Smooth muscle cell (in vitro differentiated cells): ENCODE results near the gene WARS2. TPM values are rescaled to one million over a fixed set of nuclear protein-coding genes. Genes with fewer than 3 reads are reported as not detected.

ENCODE experiments used
- DNase-seq: peaks from one replicate; lab custom pipeline; 2025; ENCODE audit not compliant: unreplicated experiment; lab: John Stamatoyannopoulos, UW
- H2AFZ ChIP-seq: fragments of 200-600 bp; sonication (generic); 2 replicates; pipeline ENCODE4 v1.6.0; 2016; ENCODE audit warnings: antibody characterized with exemption, low read depth, mild to moderate bottlenecking
- H3F3A ChIP-seq: fragments of 200-600 bp; sonication (generic); 2 replicates; pipeline ENCODE4 v1.6.0; 2017; ENCODE audit warnings: antibody characterized with exemption, low read depth
- H3K27ac ChIP-seq: fragments of 200-600 bp; sonication (generic); 2 replicates; pipeline ENCODE4 v1.5.1; 2016; ENCODE audit warnings: low read depth, mild to moderate bottlenecking
- H3K27me3 ChIP-seq: fragments of 200-600 bp; sonication (generic); 2 replicates; pipeline ENCODE4 v1.6.1; 2016; ENCODE audit warnings: low read depth, mild to moderate bottlenecking
- H3K36me3 ChIP-seq: fragments of 200-600 bp; sonication (generic); 2 replicates; pipeline ENCODE4 v1.5.1; 2016; ENCODE audit warnings: low read depth
- H3K4me1 ChIP-seq: fragments of 200-600 bp; sonication (generic); 2 replicates; pipeline ENCODE4 v1.5.1; 2016; ENCODE audit warnings: low read depth
- H3K4me2 ChIP-seq: fragments of 200-600 bp; sonication (generic); 2 replicates; pipeline ENCODE4 v1.6.0; 2016; ENCODE audit warnings: mild to moderate bottlenecking
- H3K4me3 ChIP-seq: fragments of 200-600 bp; sonication (generic); 2 replicates; pipeline ENCODE4 v1.5.1; 2016; ENCODE audit warnings: mild to moderate bottlenecking
- H3K79me2 ChIP-seq: fragments of 200-600 bp; sonication (generic); 2 replicates; pipeline ENCODE4 v1.6.0; 2016; ENCODE audit warnings: low read depth, mild to moderate bottlenecking
- H3K9ac ChIP-seq: fragments of 200-600 bp; sonication (generic); 2 replicates; pipeline ENCODE4 v1.6.0; 2016; ENCODE audit warnings: low read depth
- H3K9me3 ChIP-seq: fragments of 200-600 bp; sonication (generic); replicated peaks from 2 replicates; pipeline ENCODE4 v1.5.1; 2016; ENCODE audit warnings: low read depth
- H4K20me1 ChIP-seq: fragments of 200-600 bp; sonication (generic); 2 replicates; pipeline ENCODE4 v1.6.0; 2016; ENCODE audit warnings: low read depth
- WGBS: methylation state at CpG from one replicate; pipeline ENCODE4 v1.1.7; 2016; ENCODE audit warnings: low lambda C conversion rate; 5-methylcytosine and 5-hydroxymethylcytosine counted together
- polyA plus RNA-seq: library from polyadenylated mRNA; unstranded; fragments of >200 nt; fragmentation: Nextera tagmentation; extraction: Ambion mirVana; gene quantifications from 2 replicates; pipeline ENCODE4 v1.2.1, GENCODE V29; 2016
- total RNA-seq: library from RNA; depleted of rRNA; stranded (reverse); fragments of >200 nt; gene quantifications from 2 replicates; pipeline ENCODE4 v1.2.3, GENCODE V29; 2014
- TF ChIP-seq, protein P1 (sequence below): fragments of 200-600 bp; sonication (generic); IDR thresholded peaks from 2 replicates; pipeline ENCODE4 v1.5.1; 2017; ENCODE audit warnings: borderline replicate concordance, mild to moderate bottlenecking, antibody characterized with exemption; ENCODE audit not compliant: insufficient read depth, poor library complexity, severe bottlenecking

WARS2 gene
- total and polyA plus RNA-seq, 2 experiments from 2014 or later, result 5.9 to 9.6 TPM

GRCh38 chr1:119026956-119027355, 113.5 kb downstream of the WARS2 start:
- WGBS, result 87% methylated on average over 5 of the region's 5 CpGs
- Histone ChIP-seq H3K4me1 (peaks cover 5% of the 10 kb centered on the region), H3K4me2 (no peak overlapping the region), H3K9ac (no peak overlapping the region), H3K79me2 (no peaks in the 10 kb centered on the region), H2AFZ (no peak overlapping the region), H3K36me3 (no peaks in the 10 kb centered on the region), H4K20me1 (no peaks in the 10 kb centered on the region), H3K4me3 (no peak overlapping the region), H3K27me3 (no peaks in the 10 kb centered on the region), H3K27ac (no peak overlapping the region), H3K9me3 (no peaks in the 10 kb centered on the region), H3F3A (no peaks in the 10 kb centered on the region)
- TF ChIP-seq, protein P1, sequence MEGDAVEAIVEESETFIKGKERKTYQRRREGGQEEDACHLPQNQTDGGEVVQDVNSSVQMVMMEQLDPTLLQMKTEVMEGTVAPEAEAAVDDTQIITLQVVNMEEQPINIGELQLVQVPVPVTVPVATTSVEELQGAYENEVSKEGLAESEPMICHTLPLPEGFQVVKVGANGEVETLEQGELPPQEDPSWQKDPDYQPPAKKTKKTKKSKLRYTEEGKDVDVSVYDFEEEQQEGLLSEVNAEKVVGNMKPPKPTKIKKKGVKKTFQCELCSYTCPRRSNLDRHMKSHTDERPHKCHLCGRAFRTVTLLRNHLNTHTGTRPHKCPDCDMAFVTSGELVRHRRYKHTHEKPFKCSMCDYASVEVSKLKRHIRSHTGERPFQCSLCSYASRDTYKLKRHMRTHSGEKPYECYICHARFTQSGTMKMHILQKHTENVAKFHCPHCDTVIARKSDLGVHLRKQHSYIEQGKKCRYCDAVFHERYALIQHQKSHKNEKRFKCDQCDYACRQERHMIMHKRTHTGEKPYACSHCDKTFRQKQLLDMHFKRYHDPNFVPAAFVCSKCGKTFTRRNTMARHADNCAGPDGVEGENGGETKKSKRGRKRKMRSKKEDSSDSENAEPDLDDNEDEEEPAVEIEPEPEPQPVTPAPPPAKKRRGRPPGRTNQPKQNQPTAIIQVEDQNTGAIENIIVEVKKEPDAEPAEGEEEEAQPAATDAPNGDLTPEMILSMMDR, result no peak
- no peak for DNase-seq

GRCh38 chr1:119015547-119015946, 124.9 kb downstream of the WARS2 start:
- no peaks in the 10 kb centered on the region for H3K9me3 ChIP-seq
- H3K9ac ChIP-seq, result no peak overlapping the region
- H3K27ac ChIP-seq, result no peak overlapping the region
- H3K4me1 ChIP-seq, result no peaks in the 10 kb centered on the region
- H3K4me2 ChIP-seq, result no peak overlapping the region
- DNase-seq, result no peak
- no peaks in the 10 kb centered on the region for H3F3A ChIP-seq
- TF ChIP-seq, protein P1, result no peak
- H2AFZ ChIP-seq, result no peak overlapping the region
- H4K20me1 ChIP-seq, result no peaks in the 10 kb centered on the region
- WGBS, result 88% methylated on average over 2 of the region's 2 CpGs
- no peaks in the 10 kb centered on the region for H3K79me2 ChIP-seq
- no peaks in the 10 kb centered on the region for H3K27me3 ChIP-seq
- no peaks in the 10 kb centered on the region for H3K36me3 ChIP-seq
- no peak overlapping the region for H3K4me3 ChIP-seq

- H4K20me1 ChIP-seq, result no peaks in the 10 kb centered on the region
- H3K4me1 ChIP-seq, result no peaks in the 10 kb centered on the region
- no peak overlapping the region for H2AFZ ChIP-seq
- no peak for DNase-seq
- WGBS, result 73% methylated on average over 5 of the region's 5 CpGs
- H3K4me2 ChIP-seq, result no peak overlapping the region
- TF ChIP-seq, protein P1, result no peak
- H3F3A ChIP-seq, result no peaks in the 10 kb centered on the region
- no peak overlapping the region for H3K27ac ChIP-seq
- H3K4me3 ChIP-seq, result no peak overlapping the region
- H3K27me3 ChIP-seq, result peaks cover 13% of the 10 kb centered on the region
- H3K36me3 ChIP-seq, result no peaks in the 10 kb centered on the region
- H3K9ac ChIP-seq, result no peak overlapping the region
- no peaks in the 10 kb centered on the region for H3K79me2 ChIP-seq
- no peaks in the 10 kb centered on the region for H3K9me3 ChIP-seq
Observed at GRCh38 chr1:119012383-119012782, 128.1 kb downstream of the WARS2 start.

GRCh38 chr1:119011706-119012105, 128.7 kb downstream of the WARS2 start:
- Histone ChIP-seq H2AFZ (no peak overlapping the region), H3K36me3 (no peaks in the 10 kb centered on the region), H3K27ac (no peak overlapping the region), H3K27me3 (peaks cover 19% of the 10 kb centered on the region), H3K79me2 (no peaks in the 10 kb centered on the region), H3K9me3 (no peaks in the 10 kb centered on the region), H3K4me3 (no peak overlapping the region), H3K4me2 (no peak overlapping the region), H4K20me1 (no peaks in the 10 kb centered on the region), H3K9ac (no peak overlapping the region), H3K4me1 (no peaks in the 10 kb centered on the region), H3F3A (no peaks in the 10 kb centered on the region)
- TF ChIP-seq, protein P1, result no peak
- 59% methylated on average over 3 of the region's 3 CpGs for WGBS
- no peak for DNase-seq
